Thyroid gland (tissue), 4 donors: ENCODE data around the gene GALNT2. TPM values are rescaled to one million over a fixed set of nuclear protein-coding genes. Genes with fewer than 3 reads are reported as not detected.

ENCODE experiments used
- DNase-seq, 2 donors: peaks; one replicate each; pipeline ENCODE4 v3.0.0-alpha.2; 2019
- H3K27ac ChIP-seq, 3 donors: fragments of 200-600 bp; sonication (generic); 1 replicate in 2 of 3; 2 replicates in 1 of 3; pipeline ENCODE4 v1.5.1; 2016 to 2019; ENCODE audit warnings: mild to moderate bottlenecking in 1 of 3, moderate library complexity in 1 of 3
- H3K27me3 ChIP-seq: fragments of 200-600 bp; sonication (generic); one replicate; pipeline ENCODE4 v1.5.1; 2019
- H3K36me3 ChIP-seq, 2 donors: fragments of 200-600 bp; sonication (generic); one replicate each; pipeline ENCODE4 v1.5.1; 2016 to 2019
- H3K4me1 ChIP-seq, 2 donors: fragments of 200-600 bp; sonication (generic); one replicate each; pipeline ENCODE4 v1.5.1; 2017 to 2019
- H3K4me3 ChIP-seq, 3 donors: fragments of 200-600 bp; sonication (generic); replicated peaks in 1 of 3; 1 replicate in 2 of 3; 2 replicates in 1 of 3; pipeline ENCODE4 v1.5.1; 2016; ENCODE audit warnings: mild to moderate bottlenecking in 1 of 3
- H3K9me3 ChIP-seq: fragments of 200-600 bp; sonication (generic); one replicate; pipeline ENCODE4 v1.5.1; 2017
- CTCF ChIP-seq, 6 experiments: fragments of 200-600 bp in 3 of 6; fragments of 450-650 bp in 3 of 6; sonication (generic) in 3 of 6; IDR thresholded peaks; one replicate each; pipeline ENCODE4 v1.5.1; 2016 to 2019; ENCODE audit warnings: antibody characterized with exemption in 6 of 6, mild to moderate bottlenecking in 2 of 6, inconsistent platforms in 1 of 6, moderate library complexity in 1 of 6
- POLR2A ChIP-seq, 2 donors: fragments of 450-650 bp; IDR thresholded peaks; one replicate each; pipeline ENCODE4 v1.6.1; 2017; ENCODE audit warnings: antibody characterized with exemption in 2 of 2, mild to moderate bottlenecking in 2 of 2, moderate library complexity in 1 of 2
- WGBS, 2 donors: methylation state at CpG; one replicate each; pipeline ENCODE4 v1.1.5; 2017; 5-methylcytosine and 5-hydroxymethylcytosine counted together
- intact Hi-C: fragments of 100-400 bp; cut with DNase I; formaldehyde crosslinking; loops from one replicate; pipeline ENCODE4 v1.15.1; 2023
- total RNA-seq, 4 donors: library from RNA; depleted of rRNA; stranded (reverse); fragments of >200 nt; gene quantifications; one replicate each; pipeline ENCODE4 v1.2.3, GENCODE V29; 2016

GALNT2 gene
- total RNA-seq, 4 donors from 2014 or later = 26.2 to 48.9 (median 42.3) TPM

GRCh38 chr1:230301322-230301721 is 234.3 kb downstream of the GALNT2 start:
- no peaks in the 10 kb centered on the region for H3K27me3 ChIP-seq
- intact Hi-C loops = no loop called here
- WGBS, 2 donors = 78 to 79% methylated on average over 8 of the region's 8 CpGs
- H3K4me1 ChIP-seq = no peaks in the 10 kb centered on the region
- no peaks in the 10 kb centered on the region for H3K9me3 ChIP-seq
- H3K4me3 ChIP-seq = no peak overlapping the region
- no peak overlapping the region for H3K27ac ChIP-seq
- DNase-seq = no peak
- H3K36me3 ChIP-seq = no peaks in the 10 kb centered on the region
- TF ChIP-seq CTCF (IDR thresholded peaks at IDR 0.05) = no peak
- no peak for TF ChIP-seq POLR2A (IDR thresholded peaks at IDR 0.05)

DNA sequence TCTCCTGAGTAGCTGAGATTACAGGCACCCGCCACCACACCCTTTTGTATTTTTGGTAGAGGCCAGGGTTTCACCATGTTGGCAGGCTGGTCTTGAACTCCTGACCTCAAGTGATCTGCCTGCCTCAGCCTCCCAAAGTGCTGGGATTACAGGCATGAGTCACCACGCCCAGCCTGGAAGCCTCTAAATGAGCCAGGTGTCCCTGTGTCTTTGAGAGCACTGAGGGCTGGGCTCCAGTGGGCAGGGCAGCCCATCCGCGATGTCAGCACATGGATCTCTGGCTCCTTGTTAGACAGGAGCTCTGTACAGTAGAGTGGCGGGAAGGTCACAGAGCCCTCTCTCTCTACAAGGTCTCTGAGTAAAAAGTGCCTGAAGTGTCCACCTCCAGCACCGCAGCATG is 234.8 kb downstream of the GALNT2 start:
- WGBS, 2 donors = 89 to 95% methylated on average over 4 to 6 of the region's 6 CpGs
- H3K27ac ChIP-seq = no peak overlapping the region
- H3K36me3 ChIP-seq = no peaks in the 10 kb centered on the region
- H3K4me3 ChIP-seq = no peak overlapping the region
- intact Hi-C loops = no loop called here
- no peak for DNase-seq
- no peaks in the 10 kb centered on the region for H3K4me1 ChIP-seq
- TF ChIP-seq CTCF (IDR thresholded peaks at IDR 0.05) (no peak), POLR2A (IDR thresholded peaks at IDR 0.05) (no peak)
- H3K9me3 ChIP-seq = no peaks in the 10 kb centered on the region
- no peaks in the 10 kb centered on the region for H3K27me3 ChIP-seq

- Histone ChIP-seq H3K27me3 (no peaks in the 10 kb centered on the region), H3K36me3 (no peaks in the 10 kb centered on the region), H3K27ac (no peak overlapping the region), H3K9me3 (no peaks in the 10 kb centered on the region), H3K4me1 (no peaks in the 10 kb centered on the region), H3K4me3 (no peak overlapping the region)
- no peak for DNase-seq
- 90 to 93% methylated on average over 6 of the region's 6 CpGs for WGBS, 2 donors
- TF ChIP-seq CTCF (IDR thresholded peaks at IDR 0.05) (no peak), POLR2A (IDR thresholded peaks at IDR 0.05) (no peak)
- intact Hi-C loops = no loop called here
These were observed 236.0 kb downstream of the GALNT2 start for GRCh38 chr1:230303069-230303468.

DNA sequence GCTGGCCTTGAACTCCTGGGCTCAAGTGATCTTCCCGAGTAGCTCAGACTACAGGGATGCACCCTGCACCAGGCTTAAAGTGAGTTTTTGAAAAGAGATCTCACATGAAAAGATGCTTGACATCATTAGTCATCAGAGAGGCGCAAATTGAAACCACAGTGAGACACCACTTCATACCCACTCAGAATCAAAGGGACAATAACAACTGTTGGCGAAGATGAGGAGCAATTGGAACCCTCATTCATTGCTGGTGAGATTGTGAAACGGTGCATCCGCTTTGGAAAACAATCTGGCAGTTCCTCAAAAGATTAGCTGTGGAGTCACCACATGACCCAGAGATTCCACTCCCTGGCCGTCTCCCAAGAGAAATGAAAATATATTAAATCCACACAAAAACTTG is 236.8 kb downstream of the GALNT2 start:
- TF ChIP-seq CTCF (IDR thresholded peaks at IDR 0.05) (no peak), POLR2A (IDR thresholded peaks at IDR 0.05) (no peak)
- Histone ChIP-seq H3K4me3 (no peak overlapping the region), H3K27ac (no peak overlapping the region), H3K4me1 (no peaks in the 10 kb centered on the region), H3K27me3 (no peaks in the 10 kb centered on the region), H3K9me3 (no peaks in the 10 kb centered on the region), H3K36me3 (no peaks in the 10 kb centered on the region)
- WGBS, 2 donors = 63 to 76% methylated on average over 6 of the region's 6 CpGs
- intact Hi-C loops = no loop called here
- DNase-seq = no peak

DNA sequence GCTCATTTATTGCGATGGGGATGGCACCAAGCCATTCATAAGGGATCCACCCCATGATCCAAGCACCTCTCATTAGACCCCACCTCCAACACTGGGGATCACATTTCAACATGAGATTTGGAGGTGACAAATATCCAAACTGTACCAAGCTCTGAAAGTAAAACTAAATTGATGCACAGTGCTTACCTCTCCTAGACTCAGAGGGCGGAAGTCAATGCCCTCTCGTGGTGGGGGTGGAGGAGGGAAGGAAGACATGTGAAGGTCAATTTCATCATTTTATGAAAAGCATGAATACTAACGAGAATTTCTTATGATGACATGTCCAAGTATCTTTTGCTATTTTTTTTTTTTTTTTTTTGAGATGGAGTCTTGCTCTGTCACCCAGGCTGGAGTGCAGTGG is 239.1 kb downstream of the GALNT2 start:
- WGBS, 2 donors = 79 to 81% methylated on average over 4 of the region's 4 CpGs
- Histone ChIP-seq H3K4me1 (peaks cover 3% of the 10 kb centered on the region in 2 donors), H3K27ac (no peak overlapping the region), H3K4me3 (no peak overlapping the region), H3K9me3 (no peaks in the 10 kb centered on the region), H3K27me3 (no peaks in the 10 kb centered on the region), H3K36me3 (no peaks in the 10 kb centered on the region)
- no peak for TF ChIP-seq POLR2A (IDR thresholded peaks at IDR 0.05)
- TF ChIP-seq CTCF (IDR thresholded peaks at IDR 0.05) = no peak
- no peak for DNase-seq
- intact Hi-C loops = no loop called here
